ENCODE data around the gene UBE2J1.

DNA sequence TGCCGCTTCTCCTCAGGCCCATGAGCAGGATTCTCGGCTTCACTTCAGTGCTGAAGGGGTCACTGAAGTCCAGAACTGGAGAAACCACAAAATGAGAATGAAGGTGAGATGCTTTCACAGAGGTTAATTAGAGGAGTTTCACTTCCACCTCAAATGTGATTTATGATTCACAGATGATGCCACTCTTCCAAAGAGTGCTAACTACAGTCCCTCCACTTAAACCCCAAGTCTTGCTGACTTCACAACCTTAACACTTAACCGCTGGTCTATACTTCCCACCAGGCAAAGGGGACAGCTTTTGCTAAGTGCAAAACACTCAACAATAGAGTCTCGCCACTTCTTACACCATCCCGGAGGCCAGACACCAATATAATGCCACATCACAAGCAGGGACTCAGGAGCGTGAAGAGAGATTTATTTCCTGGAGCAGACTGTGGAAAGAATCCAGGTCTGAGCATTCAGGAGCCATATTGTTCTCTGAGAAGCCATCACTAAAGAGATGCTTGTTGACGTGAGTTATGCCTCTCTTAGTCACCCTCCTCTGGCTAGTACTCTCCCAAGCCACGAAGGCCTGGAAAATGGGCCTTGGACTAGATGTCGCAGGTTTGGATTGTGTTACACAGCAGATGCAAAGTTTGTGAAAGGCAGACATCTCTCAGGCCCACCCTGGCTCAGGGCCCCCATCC, 35.1 kb upstream of the UBE2J1 start:
- TF ChIP-seq EZH2phosphoT487 (IDR thresholded peaks at IDR 0.05; ENCODE audit: insufficient read depth, low read depth) (no peak), EZH2 (IDR thresholded peaks at IDR 0.05; ENCODE audit: insufficient read depth, poor library complexity, severe bottlenecking) (no peak)
